OCI-LY1 (cell line): ENCODE measurements around the gene FUT9.

Source experiments
- CTCF ChIP-seq: fragments of 200-600 bp; sonication (generic), shearing (Covaris generic); IDR thresholded peaks from 2 replicates; pipeline ENCODE4 v1.5.1; 2017; ENCODE audit warnings: mild to moderate bottlenecking, antibody characterized with exemption, low read length, moderate library complexity, mixed read lengths
- EZH2 ChIP-seq: fragments of 200-600 bp; sonication (generic), shearing (Covaris generic); IDR thresholded peaks from 2 replicates; pipeline ENCODE4 v1.8.0; 2017; ENCODE audit warnings: borderline replicate concordance, mixed run types, mild to moderate bottlenecking, antibody characterized with exemption, low read length, moderate library complexity, mixed read lengths

- no peak for TF ChIP-seq EZH2
- no peak for TF ChIP-seq CTCF
Observed at GRCh38 chr6:96211341-96211740, 195.6 kb downstream of the FUT9 start.
